HEK293 (cell line): ENCODE data around the gene NMS.

ENCODE experiments used
- ZBTB17 ChIP-seq: fragments of 450-650 bp; formaldehyde crosslinking; IDR thresholded peaks from 2 replicates; pipeline ENCODE4 v1.5.1; 2016; ENCODE audit warnings: missing biosample characterization, missing genetic modification characterization
- ZSCAN30 ChIP-seq: fragments of 450-650 bp; IDR thresholded peaks from 2 replicates; pipeline ENCODE4 v1.5.1; 2018; ENCODE audit warnings: missing biosample characterization, mild to moderate bottlenecking, missing genetic modification characterization, moderate library complexity

GRCh38 chr2:100429726-100430125 lies 40.6 kb upstream of the NMS start:
- TF ChIP-seq ZSCAN30 (tag by site-specific recombination), result no peak
- no peak for TF ChIP-seq ZBTB17 (tag by site-specific recombination)
